ENCODE measurements around the gene HBM.
"Not testable (repeated sequence)": the region's sequence is repeated elsewhere in the genome, so short reads cannot be mapped to it uniquely, and the experiment has no call there.

Gene HBM

DNA sequence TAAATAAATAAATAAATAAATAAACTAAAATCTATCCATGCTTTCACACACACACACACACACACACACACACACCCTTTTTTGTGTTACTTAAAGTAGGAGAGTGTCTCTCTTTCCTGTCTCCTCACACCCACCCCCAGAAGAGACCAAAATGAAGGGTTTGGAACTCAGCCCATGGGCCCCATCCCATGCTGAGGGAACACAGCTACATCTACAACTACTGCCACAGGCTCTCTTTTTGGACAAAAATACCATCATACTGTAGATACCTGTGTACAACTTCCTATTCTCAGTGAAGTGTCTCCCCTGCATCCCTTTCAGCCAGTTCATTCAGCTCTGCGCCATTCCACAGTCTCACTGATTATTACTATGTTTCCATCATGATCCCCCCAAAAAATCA, 5.0 kb downstream of the HBM start:
- FAIRE-seq = no peak

DNA sequence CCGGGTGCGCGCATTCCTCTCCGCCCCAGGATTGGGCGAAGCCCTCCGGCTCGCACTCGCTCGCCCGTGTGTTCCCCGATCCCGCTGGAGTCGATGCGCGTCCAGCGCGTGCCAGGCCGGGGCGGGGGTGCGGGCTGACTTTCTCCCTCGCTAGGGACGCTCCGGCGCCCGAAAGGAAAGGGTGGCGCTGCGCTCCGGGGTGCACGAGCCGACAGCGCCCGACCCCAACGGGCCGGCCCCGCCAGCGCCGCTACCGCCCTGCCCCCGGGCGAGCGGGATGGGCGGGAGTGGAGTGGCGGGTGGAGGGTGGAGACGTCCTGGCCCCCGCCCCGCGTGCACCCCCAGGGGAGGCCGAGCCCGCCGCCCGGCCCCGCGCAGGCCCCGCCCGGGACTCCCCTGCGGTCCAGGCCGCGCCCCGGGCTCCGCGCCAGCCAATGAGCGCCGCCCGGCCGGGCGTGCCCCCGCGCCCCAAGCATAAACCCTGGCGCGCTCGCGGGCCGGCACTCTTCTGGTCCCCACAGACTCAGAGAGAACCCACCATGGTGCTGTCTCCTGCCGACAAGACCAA, 6.7 kb downstream of the HBM start, which contains the start of gene HBA2:
TSS of gene HBA2 (plus strand) at position 503 of the 568 bp plus-strand sequence. CDS start at position 540, 37 bp downstream.
- not testable (repeated sequence) for FAIRE-seq; DNase-seq (ENCODE audit: insufficient read length, low spot score)

More for the DNA sequence above, 5.0 kb downstream of the HBM start:
- DNase-seq (ENCODE audit: insufficient read length, low spot score) = no peak
- no peak for TF ChIP-seq POLR2A (IDR thresholded peaks at IDR 0.05; ENCODE audit: low read depth, low read length)

DNA sequence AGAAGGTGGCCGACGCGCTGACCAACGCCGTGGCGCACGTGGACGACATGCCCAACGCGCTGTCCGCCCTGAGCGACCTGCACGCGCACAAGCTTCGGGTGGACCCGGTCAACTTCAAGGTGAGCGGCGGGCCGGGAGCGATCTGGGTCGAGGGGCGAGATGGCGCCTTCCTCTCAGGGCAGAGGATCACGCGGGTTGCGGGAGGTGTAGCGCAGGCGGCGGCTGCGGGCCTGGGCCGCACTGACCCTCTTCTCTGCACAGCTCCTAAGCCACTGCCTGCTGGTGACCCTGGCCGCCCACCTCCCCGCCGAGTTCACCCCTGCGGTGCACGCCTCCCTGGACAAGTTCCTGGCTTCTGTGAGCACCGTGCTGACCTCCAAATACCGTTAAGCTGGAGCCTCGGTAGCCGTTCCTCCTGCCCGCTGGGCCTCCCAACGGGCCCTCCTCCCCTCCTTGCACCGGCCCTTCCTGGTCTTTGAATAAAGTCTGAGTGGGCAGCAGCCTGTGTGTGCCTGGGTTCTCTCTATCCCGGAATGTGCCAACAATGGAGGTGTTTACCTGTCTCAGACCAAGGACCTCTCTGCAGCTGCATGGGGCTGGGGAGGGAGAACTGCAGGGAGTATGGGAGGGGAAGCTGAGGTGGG, 7.6 kb downstream of the HBM start:
- FAIRE-seq; DNase-seq (ENCODE audit: insufficient read length, low spot score): not testable (repeated sequence)

DNA sequence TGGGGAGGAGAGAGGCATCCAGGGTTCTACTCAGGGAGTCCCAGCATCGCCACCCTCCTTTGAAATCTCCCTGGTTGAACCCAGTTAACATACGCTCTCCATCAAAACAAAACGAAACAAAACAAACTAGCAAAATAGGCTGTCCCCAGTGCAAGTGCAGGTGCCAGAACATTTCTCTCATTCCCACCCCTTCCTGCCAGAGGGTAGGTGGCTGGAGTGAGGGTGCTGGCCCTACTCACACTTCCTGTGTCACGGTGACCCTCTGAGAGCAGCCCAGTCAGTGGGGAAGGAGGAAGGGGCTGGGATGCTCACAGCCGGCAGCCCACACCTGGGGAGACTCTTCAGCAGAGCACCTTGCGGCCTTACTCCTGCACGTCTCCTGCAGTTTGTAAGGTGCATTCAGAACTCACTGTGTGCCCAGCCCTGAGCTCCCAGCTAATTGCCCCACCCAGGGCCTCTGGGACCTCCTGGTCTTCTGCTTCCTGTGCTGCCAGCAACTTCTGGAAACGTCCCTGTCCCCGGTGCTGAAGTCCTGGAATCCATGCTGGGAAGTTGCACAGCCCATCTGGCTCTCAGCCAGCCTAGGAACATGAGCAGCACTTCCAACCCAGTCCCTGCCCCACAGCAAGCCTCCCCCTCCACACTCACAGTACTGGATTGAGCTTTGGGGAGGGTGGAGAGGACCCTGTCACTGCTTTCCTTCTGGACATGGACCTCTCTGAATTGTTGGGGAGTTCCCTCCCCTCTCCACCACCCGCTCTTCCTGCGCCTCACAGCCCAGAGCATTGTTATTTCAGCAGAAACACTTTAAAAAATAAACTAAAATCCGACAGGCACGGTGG, 8.4 kb downstream of the HBM start:
- not testable (repeated sequence) for DNase-seq (ENCODE audit: insufficient read length, low spot score); FAIRE-seq

DNA sequence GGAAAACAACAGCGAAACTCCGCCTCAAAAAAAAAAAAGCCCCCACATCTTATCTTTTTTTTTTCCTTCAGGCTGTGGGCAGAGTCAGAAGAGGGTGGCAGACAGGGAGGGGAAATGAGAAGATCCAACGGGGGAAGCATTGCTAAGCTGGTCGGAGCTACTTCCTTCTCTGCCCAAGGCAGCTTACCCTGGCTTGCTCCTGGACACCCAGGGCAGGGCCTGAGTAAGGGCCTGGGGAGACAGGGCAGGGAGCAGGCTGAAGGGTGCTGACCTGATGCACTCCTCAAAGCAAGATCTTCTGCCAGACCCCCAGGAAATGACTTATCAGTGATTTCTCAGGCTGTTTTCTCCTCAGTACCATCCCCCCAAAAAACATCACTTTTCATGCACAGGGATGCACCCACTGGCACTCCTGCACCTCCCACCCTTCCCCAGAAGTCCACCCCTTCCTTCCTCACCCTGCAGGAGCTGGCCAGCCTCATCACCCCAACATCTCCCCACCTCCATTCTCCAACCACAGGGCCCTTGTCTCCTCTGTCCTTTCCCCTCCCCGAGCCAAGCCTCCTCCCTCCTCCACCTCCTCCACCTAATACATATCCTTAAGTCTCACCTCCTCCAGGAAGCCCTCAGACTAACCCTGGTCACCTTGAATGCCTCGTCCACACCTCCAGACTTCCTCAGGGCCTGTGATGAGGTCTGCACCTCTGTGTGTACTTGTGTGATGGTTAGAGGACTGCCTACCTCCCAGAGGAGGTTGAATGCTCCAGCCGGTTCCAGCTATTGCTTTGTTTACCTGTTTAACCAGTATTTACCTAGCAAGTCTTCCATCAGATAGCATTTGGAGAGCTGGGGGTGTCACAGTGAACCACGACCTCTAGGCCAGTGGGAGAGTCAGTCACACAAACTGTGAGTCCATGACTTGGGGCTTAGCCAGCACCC, 9.5 kb downstream of the HBM start:
- no peak for DNase-seq (ENCODE audit: insufficient read length, low spot score)
- no peak for FAIRE-seq

DNA sequence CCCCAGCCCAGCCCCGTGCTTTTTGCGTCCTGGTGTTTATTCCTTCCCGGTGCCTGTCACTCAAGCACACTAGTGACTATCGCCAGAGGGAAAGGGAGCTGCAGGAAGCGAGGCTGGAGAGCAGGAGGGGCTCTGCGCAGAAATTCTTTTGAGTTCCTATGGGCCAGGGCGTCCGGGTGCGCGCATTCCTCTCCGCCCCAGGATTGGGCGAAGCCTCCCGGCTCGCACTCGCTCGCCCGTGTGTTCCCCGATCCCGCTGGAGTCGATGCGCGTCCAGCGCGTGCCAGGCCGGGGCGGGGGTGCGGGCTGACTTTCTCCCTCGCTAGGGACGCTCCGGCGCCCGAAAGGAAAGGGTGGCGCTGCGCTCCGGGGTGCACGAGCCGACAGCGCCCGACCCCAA, 10.2 kb downstream of the HBM start:
- DNase-seq (ENCODE audit: insufficient read length, low spot score); FAIRE-seq: not testable (repeated sequence)

More for the DNA sequence above, 9.5 kb downstream of the HBM start:
- TF ChIP-seq POLR2A (IDR thresholded peaks at IDR 0.05; ENCODE audit: low read depth, low read length) = no peak

DNA sequence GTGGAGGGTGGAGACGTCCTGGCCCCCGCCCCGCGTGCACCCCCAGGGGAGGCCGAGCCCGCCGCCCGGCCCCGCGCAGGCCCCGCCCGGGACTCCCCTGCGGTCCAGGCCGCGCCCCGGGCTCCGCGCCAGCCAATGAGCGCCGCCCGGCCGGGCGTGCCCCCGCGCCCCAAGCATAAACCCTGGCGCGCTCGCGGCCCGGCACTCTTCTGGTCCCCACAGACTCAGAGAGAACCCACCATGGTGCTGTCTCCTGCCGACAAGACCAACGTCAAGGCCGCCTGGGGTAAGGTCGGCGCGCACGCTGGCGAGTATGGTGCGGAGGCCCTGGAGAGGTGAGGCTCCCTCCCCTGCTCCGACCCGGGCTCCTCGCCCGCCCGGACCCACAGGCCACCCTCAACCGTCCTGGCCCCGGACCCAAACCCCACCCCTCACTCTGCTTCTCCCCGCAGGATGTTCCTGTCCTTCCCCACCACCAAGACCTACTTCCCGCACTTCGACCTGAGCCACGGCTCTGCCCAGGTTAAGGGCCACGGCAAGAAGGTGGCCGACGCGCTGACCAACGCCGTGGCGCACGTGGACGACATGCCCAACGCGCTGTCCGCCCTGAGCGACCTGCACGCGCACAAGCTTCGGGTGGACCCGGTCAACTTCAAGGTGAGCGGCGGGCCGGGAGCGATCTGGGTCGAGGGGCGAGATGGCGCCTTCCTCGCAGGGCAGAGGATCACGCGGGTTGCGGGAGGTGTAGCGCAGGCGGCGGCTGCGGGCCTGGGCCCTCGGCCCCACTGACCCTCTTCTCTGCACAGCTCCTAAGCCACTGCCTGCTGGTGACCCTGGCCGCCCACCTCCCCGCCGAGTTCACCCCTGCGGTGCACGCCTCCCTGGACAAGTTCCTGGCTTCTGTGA, 11.0 kb downstream of the HBM start, which contains the start of gene HBA1:
TSS of gene HBA1 (plus strand) at position 204 of the 906 bp plus-strand sequence. CDS start at position 241, 37 bp downstream.
- not testable (repeated sequence) for DNase-seq (ENCODE audit: insufficient read length, low spot score); FAIRE-seq

DNA sequence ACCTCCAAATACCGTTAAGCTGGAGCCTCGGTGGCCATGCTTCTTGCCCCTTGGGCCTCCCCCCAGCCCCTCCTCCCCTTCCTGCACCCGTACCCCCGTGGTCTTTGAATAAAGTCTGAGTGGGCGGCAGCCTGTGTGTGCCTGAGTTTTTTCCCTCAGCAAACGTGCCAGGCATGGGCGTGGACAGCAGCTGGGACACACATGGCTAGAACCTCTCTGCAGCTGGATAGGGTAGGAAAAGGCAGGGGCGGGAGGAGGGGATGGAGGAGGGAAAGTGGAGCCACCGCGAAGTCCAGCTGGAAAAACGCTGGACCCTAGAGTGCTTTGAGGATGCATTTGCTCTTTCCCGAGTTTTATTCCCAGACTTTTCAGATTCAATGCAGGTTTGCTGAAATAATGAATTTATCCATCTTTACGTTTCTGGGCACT, 11.6 kb downstream of the HBM start:
- DNase-seq (ENCODE audit: insufficient read length, low spot score) (no peak), FAIRE-seq (no peak)
- TF ChIP-seq POLR2A (IDR thresholded peaks at IDR 0.05; ENCODE audit: low read depth, low read length) = no peak

DNA sequence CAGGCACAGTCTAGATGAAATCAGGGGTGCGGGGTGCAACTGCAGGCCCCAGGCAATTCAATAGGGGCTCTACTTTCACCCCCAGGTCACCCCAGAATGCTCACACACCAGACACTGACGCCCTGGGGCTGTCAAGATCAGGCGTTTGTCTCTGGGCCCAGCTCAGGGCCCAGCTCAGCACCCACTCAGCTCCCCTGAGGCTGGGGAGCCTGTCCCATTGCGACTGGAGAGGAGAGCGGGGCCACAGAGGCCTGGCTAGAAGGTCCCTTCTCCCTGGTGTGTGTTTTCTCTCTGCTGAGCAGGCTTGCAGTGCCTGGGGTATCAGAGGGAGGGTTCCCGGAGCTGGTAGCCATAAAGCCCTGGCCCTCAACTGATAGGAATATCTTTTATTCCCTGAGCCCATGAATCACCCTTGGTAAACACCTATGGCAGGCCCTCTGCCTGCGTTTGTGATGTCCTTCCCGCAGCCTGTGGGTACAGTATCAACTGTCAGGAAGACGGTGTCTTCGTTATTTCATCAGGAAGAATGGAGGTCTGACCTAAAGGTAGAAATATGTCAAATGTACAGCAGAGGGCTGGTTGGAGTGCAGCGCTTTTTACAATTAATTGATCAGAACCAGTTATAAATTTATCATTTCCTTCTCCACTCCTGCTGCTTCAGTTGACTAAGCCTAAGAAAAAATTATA, 12.3 kb downstream of the HBM start:
- no peak for DNase-seq (ENCODE audit: insufficient read length, low spot score)
- TF ChIP-seq POLR2A (IDR thresholded peaks at IDR 0.05; ENCODE audit: low read depth, low read length) = no peak
- FAIRE-seq = no peak

DNA sequence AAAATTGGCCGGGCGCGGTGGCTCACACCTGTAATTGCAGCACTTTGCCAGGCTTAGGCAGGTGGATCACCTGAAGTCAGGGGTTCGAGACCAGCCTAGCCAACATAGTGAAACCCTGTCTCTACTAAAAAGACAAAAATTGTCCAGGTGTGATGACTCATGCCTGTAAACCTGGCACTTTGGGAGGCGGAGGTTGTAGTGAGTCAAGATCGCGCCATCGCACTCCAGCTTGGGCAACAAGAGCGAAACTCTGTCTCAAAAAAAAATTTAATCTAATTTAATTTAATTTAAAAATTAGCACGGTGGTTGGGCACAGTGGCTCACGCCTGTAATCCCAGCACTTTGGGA, 12.9 kb downstream of the HBM start:
- FAIRE-seq (no peak), DNase-seq (ENCODE audit: insufficient read length, low spot score) (no peak)
- TF ChIP-seq POLR2A (IDR thresholded peaks at IDR 0.05; ENCODE audit: low read depth, low read length) = no peak

DNA sequence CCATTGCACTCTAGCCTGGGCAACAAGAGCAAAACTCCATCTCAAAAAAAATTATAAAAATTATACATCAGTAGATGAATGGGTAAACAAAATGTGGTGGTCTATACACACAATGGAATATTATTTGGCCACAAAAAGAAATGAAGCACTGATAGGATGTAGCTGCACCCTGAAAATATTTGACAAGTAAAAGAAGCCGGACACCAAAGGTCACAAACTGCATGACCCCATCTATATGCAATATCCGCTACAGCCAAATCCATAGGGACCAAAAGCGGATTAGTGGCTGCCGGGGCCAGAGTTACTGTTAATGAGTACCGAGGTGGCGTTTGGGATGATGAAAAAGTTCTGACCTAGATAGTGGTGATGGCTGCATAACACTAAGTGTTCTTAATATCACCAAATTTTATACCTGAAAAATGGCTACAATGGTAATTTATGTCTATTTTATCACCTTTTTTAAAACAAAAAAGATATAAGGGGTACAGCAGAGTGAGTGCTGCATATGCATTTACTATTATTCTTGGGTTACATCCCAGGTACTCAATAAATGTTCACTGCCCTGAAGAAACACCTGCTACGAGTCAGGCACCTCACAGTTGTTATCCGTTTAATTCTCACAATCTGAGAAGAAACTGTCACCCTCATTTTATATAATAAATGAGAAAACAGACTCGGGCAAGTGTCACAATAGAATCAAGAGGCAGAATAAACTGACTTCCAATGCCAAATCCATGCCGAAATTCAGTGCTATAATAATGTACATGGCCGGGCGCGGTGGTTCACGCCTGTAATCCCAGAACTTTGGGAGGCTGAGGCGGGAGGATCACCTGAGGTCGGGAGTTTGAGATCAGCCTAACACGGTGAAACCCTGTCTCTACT, 13.7 kb downstream of the HBM start:
- DNase-seq (ENCODE audit: insufficient read length, low spot score) (no peak), FAIRE-seq (no peak)
- no peak for TF ChIP-seq POLR2A (IDR thresholded peaks at IDR 0.05; ENCODE audit: low read depth, low read length)

All from H54 (cell line).